ENCODE data around the gene IER5L. TPM values are rescaled to one million over a fixed set of nuclear protein-coding genes. Genes with fewer than 3 reads are reported as not detected.

The IER5L gene
- total and polyA plus RNA-seq, 9 of the 15 experiments (the other 6 are each of a cell fraction or from before 2014, with no cell fraction given), result 0.14 to 11.9 (median 0.52) TPM

GRCh38 chr9:129131300-129132145, 46.5 kb downstream of the IER5L start (continued):
- TF ChIP-seq POLR3A (IDR thresholded peaks at IDR 0.05; ENCODE audit: borderline replicate concordance, extremely low read depth, insufficient read depth, insufficient read length) (no peak), MCM5 (IDR thresholded peaks at IDR 0.05; ENCODE audit: low read depth) (no peak), JUNB (CRISPR knock-in tag; conservative IDR thresholded peaks at IDR 0.05) (no peak), MAZ (CRISPR knock-in tag; conservative IDR thresholded peaks at IDR 0.05 in 1 of 2, IDR thresholded peaks at IDR 0.05 in 1 of 2) (peak in 1 of 2 experiments; percentile 58; a peak in 2 of 4 replicates), ZNF830 (CRISPR knock-in tag; IDR thresholded peaks at IDR 0.05) (no peak), ZNF707 (CRISPR knock-in tag; conservative IDR thresholded peaks at IDR 0.05) (no peak), ERF (CRISPR knock-in tag; IDR thresholded peaks at IDR 0.05) (no peak), BACH1 (tag; IDR thresholded peaks at IDR 0.05) (no peak), EP300 (IDR thresholded peaks at IDR 0.05; ENCODE audit: low read length) (0 out of 2 replicates have a peak, but pooled peaks have one; percentile 21), HDAC2 (IDR thresholded peaks at IDR 0.05) (0 out of 2 replicates have a peak, but pooled peaks have one; percentile 21), HINFP (tag; conservative IDR thresholded peaks at IDR 0.05; ENCODE audit: low read depth) (no peak), TAF15 (IDR thresholded peaks at IDR 0.05; ENCODE audit: low read depth, low read length) (no peak), USF2 (CRISPR knock-in tag; IDR thresholded peaks at IDR 0.05) (no peak), MTA2 (IDR thresholded peaks at IDR 0.05; ENCODE audit: low read depth) (no peak), ZNF146 (CRISPR knock-in tag; IDR thresholded peaks at IDR 0.05; ENCODE audit: unreplicated experiment) (no peak), JUND (IDR thresholded peaks at IDR 0.05; ENCODE audit: borderline replicate concordance, low read depth, low read length) (peak; percentile 33), JUND (tag; IDR thresholded peaks at IDR 0.05; ENCODE audit: borderline replicate concordance, low read depth, low read length) (no peak), EZH2 (IDR thresholded peaks at IDR 0.05; ENCODE audit: borderline replicate concordance, low read depth, low read length) (no peak), ZBTB33 (CRISPR knock-in tag; IDR thresholded peaks at IDR 0.05) (peak; percentile 72), CHCHD3 (CRISPR knock-in tag; IDR thresholded peaks at IDR 0.05) (no peak), ZNF695 (CRISPR knock-in tag; IDR thresholded peaks at IDR 0.05) (no peak), SNRNP70 (optimal IDR thresholded peaks at IDR 0.05; ENCODE audit: low read depth, low read length) (no peak), EWSR1 (IDR thresholded peaks at IDR 0.05; ENCODE audit: borderline replicate concordance, low read depth, partially characterized antibody) (no peak)
- TF ChIP-seq, protein P1, sequence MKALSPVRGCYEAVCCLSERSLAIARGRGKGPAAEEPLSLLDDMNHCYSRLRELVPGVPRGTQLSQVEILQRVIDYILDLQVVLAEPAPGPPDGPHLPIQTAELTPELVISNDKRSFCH (CRISPR knock-in tag; IDR thresholded peaks at IDR 0.05), result no peak
- TF ChIP-seq, protein P1 (tag; IDR thresholded peaks at IDR 0.05), result no peak

All from K562 (cell line).